Measurements from ENCODE around the gene PPM1J. TPM values are rescaled to one million over a fixed set of nuclear protein-coding genes. Genes with fewer than 3 reads are reported as not detected.

The PPM1J gene
- total RNA-seq, 1 donor from 2014 or later: 7.9 TPM

DNA sequence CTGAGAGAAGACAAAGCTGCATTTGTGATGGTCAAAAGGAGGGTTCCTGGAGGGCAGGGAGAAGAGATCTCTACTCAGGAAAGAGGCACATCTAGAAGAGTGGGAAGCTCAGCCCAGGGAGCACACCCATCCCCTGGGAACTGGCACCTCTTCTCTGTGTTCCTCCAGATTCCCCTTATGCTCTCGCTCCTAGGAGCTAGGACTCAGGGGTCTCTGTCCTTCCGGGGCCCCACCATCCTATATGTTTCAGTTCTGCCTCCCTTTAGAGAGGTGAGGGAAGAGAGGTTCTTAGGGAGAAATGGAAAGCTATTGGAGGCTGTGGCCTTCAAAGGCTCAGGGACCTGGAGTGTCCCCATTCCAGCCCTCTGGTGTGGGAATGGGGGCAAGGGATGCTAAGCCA lies 4.6 kb upstream of the PPM1J start:
- intact Hi-C loops (cut with DNase I): loop anchor here (5.0 to 10.0 kb wide), 3 partner anchors 322 to 355 kb away; partner anchors contain the start of genes CTTNBP2NL and LRIG2
- Histone ChIP-seq H3K27ac (no peak overlapping the region), H3K36me3 (no peaks in the 10 kb centered on the region), H3K27me3 (no peaks in the 10 kb centered on the region), H3K4me3 (no peak overlapping the region), H3K4me1 (peaks cover 32% of the 10 kb centered on the region), H3K9me3 (no peaks in the 10 kb centered on the region)
- no peak for TF ChIP-seq POLR2AphosphoS5 (IDR thresholded peaks at IDR 0.05; ENCODE audit: insufficient read depth in 1 of 2, low read depth in 1 of 2)
- TF ChIP-seq, protein P1, sequence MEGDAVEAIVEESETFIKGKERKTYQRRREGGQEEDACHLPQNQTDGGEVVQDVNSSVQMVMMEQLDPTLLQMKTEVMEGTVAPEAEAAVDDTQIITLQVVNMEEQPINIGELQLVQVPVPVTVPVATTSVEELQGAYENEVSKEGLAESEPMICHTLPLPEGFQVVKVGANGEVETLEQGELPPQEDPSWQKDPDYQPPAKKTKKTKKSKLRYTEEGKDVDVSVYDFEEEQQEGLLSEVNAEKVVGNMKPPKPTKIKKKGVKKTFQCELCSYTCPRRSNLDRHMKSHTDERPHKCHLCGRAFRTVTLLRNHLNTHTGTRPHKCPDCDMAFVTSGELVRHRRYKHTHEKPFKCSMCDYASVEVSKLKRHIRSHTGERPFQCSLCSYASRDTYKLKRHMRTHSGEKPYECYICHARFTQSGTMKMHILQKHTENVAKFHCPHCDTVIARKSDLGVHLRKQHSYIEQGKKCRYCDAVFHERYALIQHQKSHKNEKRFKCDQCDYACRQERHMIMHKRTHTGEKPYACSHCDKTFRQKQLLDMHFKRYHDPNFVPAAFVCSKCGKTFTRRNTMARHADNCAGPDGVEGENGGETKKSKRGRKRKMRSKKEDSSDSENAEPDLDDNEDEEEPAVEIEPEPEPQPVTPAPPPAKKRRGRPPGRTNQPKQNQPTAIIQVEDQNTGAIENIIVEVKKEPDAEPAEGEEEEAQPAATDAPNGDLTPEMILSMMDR (IDR thresholded peaks at IDR 0.05): no peak
- TF ChIP-seq POLR2A (IDR thresholded peaks at IDR 0.05): no peak
- DNase-seq (ENCODE audit: extremely low spot score in 2 of 2): no peak

DNA sequence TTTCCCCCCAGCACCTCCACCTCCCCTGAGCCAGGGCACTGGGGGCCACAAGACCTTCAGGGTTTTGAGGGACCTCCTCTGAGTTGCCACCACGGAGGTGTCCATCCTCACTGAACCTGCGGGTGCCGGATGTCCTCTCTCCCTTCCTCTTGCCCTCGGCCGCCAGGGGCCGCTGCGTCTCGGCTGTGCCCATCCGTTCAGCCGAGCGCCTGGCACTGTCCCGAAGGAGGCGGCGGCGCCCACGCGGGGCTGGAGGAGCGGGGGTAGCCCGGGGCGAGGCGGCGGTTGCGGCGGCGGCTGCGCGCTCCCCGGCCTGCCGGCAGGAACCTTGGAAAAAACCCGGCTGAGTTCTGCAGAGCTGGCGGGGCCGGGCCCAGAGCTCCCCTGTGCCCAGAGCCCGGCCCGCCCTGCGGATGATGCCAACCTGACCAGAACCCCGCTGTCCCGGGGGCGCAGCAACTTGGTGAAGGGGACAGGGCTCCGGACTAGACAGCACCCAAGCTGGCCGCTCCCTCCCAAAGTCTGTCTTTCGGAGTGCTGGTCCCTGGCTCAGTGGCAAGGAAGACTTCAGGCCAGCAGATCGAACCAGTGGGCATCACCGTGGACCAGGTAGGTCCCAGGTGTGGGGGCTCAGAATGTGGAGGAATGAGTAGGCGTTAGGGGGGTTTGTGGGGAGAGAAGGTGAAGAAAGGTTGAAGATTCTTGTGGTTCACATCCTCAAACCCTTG lies 3.7 kb upstream of the PPM1J start:
- Histone ChIP-seq H3K27ac (no peak overlapping the region), H3K9me3 (no peaks in the 10 kb centered on the region), H3K4me3 (peak overlapping the region; percentile 15 to 43), H3K4me1 (peaks cover 41% of the 10 kb centered on the region), H3K27me3 (no peaks in the 10 kb centered on the region), H3K36me3 (no peaks in the 10 kb centered on the region)
- no peak for DNase-seq (ENCODE audit: extremely low spot score in 2 of 2)
- no peak for TF ChIP-seq POLR2AphosphoS5 (IDR thresholded peaks at IDR 0.05; ENCODE audit: insufficient read depth in 1 of 2, low read depth in 1 of 2)
- TF ChIP-seq, protein P1 (IDR thresholded peaks at IDR 0.05): peak; percentile 42 to 80 (median 71)
- intact Hi-C loops (cut with DNase I): loop anchor here (5.0 to 10.0 kb wide), 2 partner anchors 322 to 356 kb away; partner anchors contain the start of genes CTTNBP2NL and LRIG2

DNA sequence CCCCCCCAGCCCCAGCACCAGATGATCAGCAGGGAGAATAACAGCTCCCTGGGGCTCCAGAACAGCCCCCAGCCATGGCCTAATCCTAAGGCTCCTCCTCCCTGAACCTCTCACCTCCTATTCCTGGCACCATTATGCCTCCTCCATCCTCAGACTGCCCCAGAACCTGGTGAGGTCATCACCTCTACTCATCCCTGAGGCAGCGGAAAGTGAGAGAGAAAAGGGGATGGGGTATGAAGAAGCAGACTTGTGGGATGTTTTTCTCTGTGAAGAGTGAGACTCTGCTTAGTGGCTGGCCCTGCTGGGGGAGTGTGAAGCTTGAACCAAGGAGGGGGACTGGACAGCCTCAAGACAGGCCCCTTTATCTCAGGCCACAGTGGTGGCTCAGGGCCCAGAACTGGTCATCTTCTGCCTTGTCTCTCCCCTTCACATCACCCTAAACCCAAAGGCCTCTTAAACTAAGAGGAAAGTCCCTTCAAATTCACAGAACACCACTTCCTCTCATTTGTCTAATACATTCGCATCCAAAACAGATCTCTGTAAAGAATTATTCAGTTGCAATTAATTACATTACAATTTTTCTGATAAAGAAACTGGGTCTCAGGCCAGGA lies 2.2 kb upstream of the PPM1J start:
- Histone ChIP-seq H3K36me3 (no peaks in the 10 kb centered on the region), H3K4me1 (peaks cover 37% of the 10 kb centered on the region), H3K27me3 (no peaks in the 10 kb centered on the region), H3K4me3 (no peak overlapping the region), H3K9me3 (no peaks in the 10 kb centered on the region), H3K27ac (no peak overlapping the region)
- intact Hi-C loops (cut with DNase I): loop anchor here (5.0 to 10.0 kb wide), 2 partner anchors 320 to 357 kb away; partner anchors contain the start of genes CTTNBP2NL and LRIG2
- no peak for DNase-seq (ENCODE audit: extremely low spot score in 2 of 2)
- TF ChIP-seq POLR2AphosphoS5 (IDR thresholded peaks at IDR 0.05; ENCODE audit: insufficient read depth in 1 of 2, low read depth in 1 of 2): no peak
- no peak for TF ChIP-seq POLR2A (IDR thresholded peaks at IDR 0.05)
- TF ChIP-seq, protein P1 (IDR thresholded peaks at IDR 0.05): no peak

DNA sequence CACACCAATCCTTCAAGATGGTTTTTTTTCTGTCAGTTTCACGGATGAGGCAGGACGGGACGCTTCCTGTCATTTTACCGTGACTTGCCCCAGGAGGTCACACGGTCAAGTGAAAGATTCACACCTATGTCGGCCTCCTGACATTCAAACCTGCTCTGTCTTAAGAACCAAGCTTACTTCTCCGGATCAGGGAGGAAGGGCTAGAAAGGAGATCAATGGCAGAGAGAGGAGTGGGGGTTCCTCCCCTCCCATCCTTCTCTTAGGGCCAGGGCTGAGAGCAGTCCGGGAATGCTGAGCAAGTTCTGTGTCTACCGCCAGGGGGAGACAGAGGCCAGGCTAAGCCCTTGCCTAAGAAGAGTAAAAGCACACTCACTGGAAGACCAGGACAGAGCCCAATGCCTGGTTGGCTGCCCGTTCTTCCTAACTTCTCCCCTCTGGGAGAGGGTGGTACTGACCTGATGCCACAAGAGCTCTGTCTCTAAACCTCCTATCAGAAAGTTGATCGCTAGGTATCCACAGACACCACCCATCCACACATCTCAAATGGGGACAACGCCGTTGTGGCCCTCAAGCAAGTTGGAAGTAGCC lies 1.1 kb upstream of the PPM1J start:
- Histone ChIP-seq H3K4me3 (peak overlapping the region; percentile 68 to 74), H3K27ac (peak overlapping the region; percentile 80), H3K27me3 (no peaks in the 10 kb centered on the region), H3K9me3 (no peaks in the 10 kb centered on the region), H3K4me1 (peaks cover 31% of the 10 kb centered on the region), H3K36me3 (no peaks in the 10 kb centered on the region)
- intact Hi-C loops (cut with DNase I): loop anchor here (5.0 to 10.0 kb wide), 2 partner anchors 319 to 359 kb away; partner anchors contain the start of genes CTTNBP2NL and LRIG2
- TF ChIP-seq, protein P1 (IDR thresholded peaks at IDR 0.05): peak; percentile 92 to 97 (median 97)
- TF ChIP-seq POLR2A (IDR thresholded peaks at IDR 0.05): no peak
- peak in 1 of 2 donors; percentile 76 for TF ChIP-seq POLR2AphosphoS5 (IDR thresholded peaks at IDR 0.05; ENCODE audit: insufficient read depth in 1 of 2, low read depth in 1 of 2)
- no peak for DNase-seq (ENCODE audit: extremely low spot score in 2 of 2)
